ENCODE data around the gene HERPUD1. TPM values are rescaled to one million over a fixed set of nuclear protein-coding genes. Genes with fewer than 3 reads are reported as not detected.

HERPUD1 gene
- total RNA-seq, 3 donors from 2014 or later (not counting 1 experiment from before 2014, with no cell fraction given), result 181 to 266 (median 243) TPM

GRCh38 chr16:56967733-56968132 lies 35.8 kb downstream of the HERPUD1 start:
- Mint-ChIP-seq H3K4me3 (no peak overlapping the region), H3K36me3 (no peaks in the 10 kb centered on the region), H3K4me1 (peaks cover 12 to 18% of the 10 kb centered on the region in 2 donors), H3K27me3 (ENCODE audit: low read depth in 2 of 2) (no peaks in the 10 kb centered on the region), H3K27ac (no peak overlapping the region), H3K9me3 (no peaks in the 10 kb centered on the region)
- Histone ChIP-seq H3K9me3 (ENCODE audit: control insufficient read depth, insufficient read depth, low read length) (no peaks in the 10 kb centered on the region), H3K27ac (ENCODE audit: low read length) (no peak overlapping the region), H3K4me1 (ENCODE audit: control insufficient read depth, insufficient read depth, low read length) (peaks cover 18% of the 10 kb centered on the region), H3K36me3 (ENCODE audit: control insufficient read depth, insufficient read depth, low read length) (no peaks in the 10 kb centered on the region), H3K27me3 (ENCODE audit: control insufficient read depth, insufficient read depth, low read length) (no peaks in the 10 kb centered on the region), H3K4me3 (ENCODE audit: low read length) (no peak overlapping the region)
- 92% methylated on average over 2 of the region's 2 CpGs for WGBS (ENCODE audit: insufficient coverage)
- intact Hi-C loops (cut with micrococcal nuclease), result no loop called here
- no peak for DNase-seq
- no peak for TF ChIP-seq CTCF (IDR thresholded peaks at IDR 0.05)
- ATAC-seq, result no peak

- peaks cover 8 to 14% of the 10 kb centered on the region in 2 donors for H3K4me1 Mint-ChIP-seq
- ATAC-seq (no peak), DNase-seq (no peak)
- H3K27ac Mint-ChIP-seq, result no peak overlapping the region
- WGBS (ENCODE audit: insufficient coverage), result 93% methylated on average over 7 of the region's 7 CpGs
- Histone ChIP-seq H3K36me3 (ENCODE audit: control insufficient read depth, insufficient read depth, low read length) (no peaks in the 10 kb centered on the region), H3K4me3 (ENCODE audit: low read length) (no peak overlapping the region), H3K27me3 (ENCODE audit: control insufficient read depth, insufficient read depth, low read length) (no peaks in the 10 kb centered on the region), H3K9me3 (ENCODE audit: control insufficient read depth, insufficient read depth, low read length) (no peaks in the 10 kb centered on the region), H3K27ac (ENCODE audit: low read length) (no peak overlapping the region), H3K4me1 (ENCODE audit: control insufficient read depth, insufficient read depth, low read length) (peaks cover 16% of the 10 kb centered on the region)
- no peaks in the 10 kb centered on the region for H3K27me3 Mint-ChIP-seq (ENCODE audit: low read depth in 2 of 2)
- H3K36me3 Mint-ChIP-seq, result no peaks in the 10 kb centered on the region
- no peaks in the 10 kb centered on the region for H3K9me3 Mint-ChIP-seq
- no peak for TF ChIP-seq CTCF (IDR thresholded peaks at IDR 0.05)
- no peak overlapping the region for H3K4me3 Mint-ChIP-seq
- intact Hi-C loops (cut with micrococcal nuclease), result no loop called here
Observed at GRCh38 chr16:56969769-56970168, 37.8 kb downstream of the HERPUD1 start.

- Mint-ChIP-seq H3K4me1 (peaks cover 0 to under 1% of the 10 kb centered on the region in 2 donors), H3K36me3 (no peaks in the 10 kb centered on the region), H3K27ac (no peak overlapping the region), H3K27me3 (ENCODE audit: low read depth in 2 of 2) (peaks cover 0 to 4% of the 10 kb centered on the region in 2 donors), H3K9me3 (no peaks in the 10 kb centered on the region), H3K4me3 (no peak overlapping the region)
- intact Hi-C loops (cut with micrococcal nuclease), result no loop called here
- DNase-seq (peak in 1 of 2 donors; percentile 50), ATAC-seq (no peak)
- H3K4me3 ChIP-seq (ENCODE audit: low read length), result no peak overlapping the region
- 63% methylated on average over 8 of the region's 8 CpGs for WGBS (ENCODE audit: insufficient coverage)
- no peak overlapping the region for H3K27ac ChIP-seq (ENCODE audit: low read length)
- no peak for TF ChIP-seq CTCF (IDR thresholded peaks at IDR 0.05)
- no peaks in the 10 kb centered on the region for H3K36me3 ChIP-seq (ENCODE audit: control insufficient read depth, insufficient read depth, low read length)
- H3K27me3 ChIP-seq (ENCODE audit: control insufficient read depth, insufficient read depth, low read length), result no peaks in the 10 kb centered on the region
- no peaks in the 10 kb centered on the region for H3K9me3 ChIP-seq (ENCODE audit: control insufficient read depth, insufficient read depth, low read length)
- peaks cover 10% of the 10 kb centered on the region for H3K4me1 ChIP-seq (ENCODE audit: control insufficient read depth, insufficient read depth, low read length)
Observed at GRCh38 chr16:56970934-56971767, 39.2 kb downstream of the HERPUD1 start.

- TF ChIP-seq CTCF (IDR thresholded peaks at IDR 0.05), result no peak
- peaks cover 9% of the 10 kb centered on the region for H3K4me1 ChIP-seq (ENCODE audit: control insufficient read depth, insufficient read depth, low read length)
Observed at GRCh38 chr16:56971768-56972043, 39.8 kb downstream of the HERPUD1 start.

More at GRCh38 chr16:56971768-56972043, 39.8 kb downstream of the HERPUD1 start:
- H3K4me3 ChIP-seq (ENCODE audit: low read length), result no peak overlapping the region
- Mint-ChIP-seq H3K27ac (no peak overlapping the region), H3K4me1 (no peaks in the 10 kb centered on the region), H3K27me3 (ENCODE audit: low read depth in 2 of 2) (peaks cover 0 to 6% of the 10 kb centered on the region in 2 donors), H3K9me3 (no peaks in the 10 kb centered on the region), H3K36me3 (no peaks in the 10 kb centered on the region), H3K4me3 (no peak overlapping the region)
- no peaks in the 10 kb centered on the region for H3K27me3 ChIP-seq (ENCODE audit: control insufficient read depth, insufficient read depth, low read length)
- no peak for DNase-seq
- intact Hi-C loops (cut with micrococcal nuclease), result no loop called here
- H3K27ac ChIP-seq (ENCODE audit: low read length), result no peak overlapping the region
- no peak for ATAC-seq
- H3K9me3 ChIP-seq (ENCODE audit: control insufficient read depth, insufficient read depth, low read length), result no peaks in the 10 kb centered on the region
- H3K36me3 ChIP-seq (ENCODE audit: control insufficient read depth, insufficient read depth, low read length), result no peaks in the 10 kb centered on the region
- 62% methylated on average over 2 of the region's 3 CpGs for WGBS (ENCODE audit: insufficient coverage)

Measured in natural killer cell (primary cell).